HepG2 (cell line): ENCODE results near the gene KCTD6. TPM values are rescaled to one million over a fixed set of nuclear protein-coding genes. Genes with fewer than 3 reads are reported as not detected.

Experiments used
- ATRX ChIP-seq: sonication (generic); formaldehyde crosslinking; IDR thresholded peaks from 2 replicates; pipeline ENCODE4 v1.4.0; 2020; ENCODE audit warnings: missing genetic modification reagents, borderline replicate concordance
- BORCS8-MEF2B ChIP-seq: sonication (generic); formaldehyde crosslinking; IDR thresholded peaks from 2 replicates; pipeline ENCODE4 v1.8.0; 2022; ENCODE audit warnings: mild to moderate bottlenecking, missing genetic modification reagents
- CBX5 ChIP-seq: sonication (generic); formaldehyde crosslinking; IDR thresholded peaks from 2 replicates; pipeline ENCODE4 v1.4.0; 2020; ENCODE audit warnings: missing genetic modification reagents, borderline replicate concordance
- EHMT2 ChIP-seq: fragments of 200-600 bp; sonication (generic); IDR thresholded peaks from 2 replicates; pipeline ENCODE4 v1.7.0; 2017; ENCODE audit warnings: antibody characterized with exemption, low read depth, low read length, borderline replicate concordance
- ETV5 ChIP-seq: IDR thresholded peaks from 2 replicates; pipeline ENCODE4 v1.6.1; 2018; ENCODE audit warnings: missing biosample characterization, missing genetic modification reagents, inconsistent platforms, borderline replicate concordance
- FOXA3 ChIP-seq: IDR thresholded peaks from 2 replicates; pipeline ENCODE4 v1.6.1; 2016; ENCODE audit warnings: missing genetic modification reagents, missing compliant biosample characterization
- FOXP1 ChIP-seq, 2 experiments: fragments of 450-650 bp in 1 of 2; IDR thresholded peaks; 2 replicates each; pipeline ENCODE4 v1.6.1; 2017 to 2018; ENCODE audit warnings: antibody characterized with exemption in 1 of 2
- HOXD1 ChIP-seq: sonication (generic); formaldehyde crosslinking; IDR thresholded peaks from 2 replicates; pipeline ENCODE4 v1.5.0; 2020; ENCODE audit warnings: missing genetic modification reagents
- NFE2 ChIP-seq: sonication (generic); formaldehyde crosslinking; IDR thresholded peaks from 2 replicates; pipeline ENCODE4 v1.4.0; 2020; ENCODE audit warnings: missing genetic modification reagents
- TEAD3 ChIP-seq: optimal IDR thresholded peaks from 2 replicates; pipeline ENCODE3; 2016; ENCODE audit warnings: borderline replicate concordance
- TERF1 ChIP-seq: sonication (generic); formaldehyde crosslinking; IDR thresholded peaks from 2 replicates; pipeline ENCODE4 v1.8.0; 2022; ENCODE audit warnings: mild to moderate bottlenecking, missing genetic modification reagents, moderate library complexity
- YEATS4 ChIP-seq: sonication (generic); formaldehyde crosslinking; IDR thresholded peaks from 2 replicates; pipeline ENCODE4 v1.4.0; 2020; ENCODE audit warnings: missing genetic modification reagents, borderline replicate concordance
- ZBTB20 ChIP-seq: sonication (generic); formaldehyde crosslinking; IDR thresholded peaks from 2 replicates; pipeline ENCODE4 v1.8.1; 2023; ENCODE audit warnings: missing genetic modification reagents, low read depth, mild to moderate bottlenecking, borderline replicate concordance
- ZFYVE20 ChIP-seq: sonication (generic); formaldehyde crosslinking; IDR thresholded peaks from 2 replicates; pipeline ENCODE4 v1.8.0; 2023; ENCODE audit warnings: low read depth, mild to moderate bottlenecking, moderate library complexity, missing genetic modification reagents, borderline replicate concordance
- ZNF24 ChIP-seq: fragments of 450-650 bp; IDR thresholded peaks from 2 replicates; pipeline ENCODE4 v1.6.1; 2017; ENCODE audit warnings: antibody characterized with exemption, mild to moderate bottlenecking
- ZNF260 ChIP-seq: sonication (generic); formaldehyde crosslinking; IDR thresholded peaks from 2 replicates; pipeline ENCODE4 v1.4.0; 2020; ENCODE audit warnings: missing genetic modification reagents, low read depth, mild to moderate bottlenecking, borderline replicate concordance
- ZNF33B ChIP-seq: sonication (generic); formaldehyde crosslinking; IDR thresholded peaks from 2 replicates; pipeline ENCODE4 v1.5.1; 2020; ENCODE audit warnings: mild to moderate bottlenecking, missing genetic modification reagents
- ZNF354B ChIP-seq: sonication (generic); formaldehyde crosslinking; IDR thresholded peaks from 2 replicates; pipeline ENCODE4 v1.8.0; 2022; ENCODE audit warnings: mild to moderate bottlenecking, missing genetic modification reagents
- ZNF468 ChIP-seq: sonication (generic); formaldehyde crosslinking; IDR thresholded peaks from 2 replicates; pipeline ENCODE4 v1.8.0; 2022; ENCODE audit warnings: mild to moderate bottlenecking, moderate library complexity, missing genetic modification reagents
- ZNF740 ChIP-seq: sonication (generic); formaldehyde crosslinking; IDR thresholded peaks from 2 replicates; pipeline ENCODE4 v1.4.0; 2020; ENCODE audit warnings: missing genetic modification reagents
- polyA plus RNA-seq, 8 experiments: library from polyadenylated mRNA; depleted of rRNA in 3 of 8; stranded (reverse) in 7 of 8; unstranded in 1 of 8; fragments of >200 nt; fragmentation: Illumina TruSeq in 4 of 8; extraction: Trizol in 4 of 8; gene quantifications; 2 replicates each; pipeline versions ENCODE4 v1.2.1 to v1.2.3, GENCODE V29; 2011 to 2016; ENCODE audit warnings: low read depth in 4 of 8, missing spikeins in 1 of 8, mixed read lengths in 1 of 8; ENCODE audit not compliant: insufficient read depth in 1 of 8
- total RNA-seq, 5 experiments: library from RNA; depleted of rRNA; stranded (reverse); fragments of >200 nt; fragmentation: Illumina TruSeq; extraction: Trizol; gene quantifications; 2 replicates each; pipeline ENCODE4 v1.2.3, GENCODE V29; 2016; ENCODE audit warnings: low read depth in 1 of 5
- TF ChIP-seq, protein P1 (sequence below): sonication (generic); formaldehyde crosslinking; IDR thresholded peaks from 2 replicates; pipeline ENCODE4 v1.8.0; 2022; ENCODE audit warnings: missing genetic modification reagents, low read depth, mild to moderate bottlenecking, borderline replicate concordance
- TF ChIP-seq, protein P2 (sequence below): sonication (generic); formaldehyde crosslinking; IDR thresholded peaks from 2 replicates; pipeline ENCODE4 v1.4.0; 2020; ENCODE audit warnings: missing genetic modification reagents

Gene KCTD6
- total and polyA plus RNA-seq, 2 of the 13 experiments (the other 11 are each of a cell fraction or from before 2014, with no cell fraction given), result 13.4 to 14.2 TPM

- TF ChIP-seq FOXA3 (peak; percentile 95), BORCS8-MEF2B (CRISPR knock-in tag) (no peak), ZNF468 (no peak), ZNF354B (CRISPR knock-in tag) (no peak), FOXP1 (IDR thresholded peaks at IDR 0.05) (peak; percentile 81; the same call in 1 of the 2 replicates), FOXP1 (CRISPR knock-in tag; IDR thresholded peaks at IDR 0.05) (peak; percentile 94), ZFYVE20 (CRISPR knock-in tag) (no peak), ATRX (CRISPR knock-in tag) (no peak), ETV5 (peak; percentile 94), ZNF260 (no peak), YEATS4 (no peak), ZNF24 (no peak), EHMT2 (0 out of 2 replicates have a peak, but pooled peaks have one; percentile 29), TERF1 (CRISPR knock-in tag) (no peak), HOXD1 (CRISPR knock-in tag) (peak; percentile 66; the same call in 1 of the 2 replicates), ZNF740 (no peak), ZBTB20 (CRISPR knock-in tag) (peak; percentile 94; the same call in 1 of the 2 replicates), TEAD3 (CRISPR knock-in tag) (peak; percentile 62), NFE2 (CRISPR knock-in tag) (no peak), CBX5 (CRISPR knock-in tag) (no peak), ZNF33B (no peak)
- TF ChIP-seq, protein P1, sequence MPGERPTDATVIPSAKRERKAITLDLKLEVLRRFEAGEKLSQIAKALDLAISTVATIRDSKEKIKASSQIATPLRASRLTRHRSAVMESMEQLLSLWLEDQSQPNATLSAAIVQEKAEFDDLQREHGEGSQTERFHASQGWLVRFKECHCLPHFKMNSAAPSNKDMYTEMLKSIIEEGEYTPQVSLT (CRISPR knock-in tag), result no peak
- TF ChIP-seq, protein P2, sequence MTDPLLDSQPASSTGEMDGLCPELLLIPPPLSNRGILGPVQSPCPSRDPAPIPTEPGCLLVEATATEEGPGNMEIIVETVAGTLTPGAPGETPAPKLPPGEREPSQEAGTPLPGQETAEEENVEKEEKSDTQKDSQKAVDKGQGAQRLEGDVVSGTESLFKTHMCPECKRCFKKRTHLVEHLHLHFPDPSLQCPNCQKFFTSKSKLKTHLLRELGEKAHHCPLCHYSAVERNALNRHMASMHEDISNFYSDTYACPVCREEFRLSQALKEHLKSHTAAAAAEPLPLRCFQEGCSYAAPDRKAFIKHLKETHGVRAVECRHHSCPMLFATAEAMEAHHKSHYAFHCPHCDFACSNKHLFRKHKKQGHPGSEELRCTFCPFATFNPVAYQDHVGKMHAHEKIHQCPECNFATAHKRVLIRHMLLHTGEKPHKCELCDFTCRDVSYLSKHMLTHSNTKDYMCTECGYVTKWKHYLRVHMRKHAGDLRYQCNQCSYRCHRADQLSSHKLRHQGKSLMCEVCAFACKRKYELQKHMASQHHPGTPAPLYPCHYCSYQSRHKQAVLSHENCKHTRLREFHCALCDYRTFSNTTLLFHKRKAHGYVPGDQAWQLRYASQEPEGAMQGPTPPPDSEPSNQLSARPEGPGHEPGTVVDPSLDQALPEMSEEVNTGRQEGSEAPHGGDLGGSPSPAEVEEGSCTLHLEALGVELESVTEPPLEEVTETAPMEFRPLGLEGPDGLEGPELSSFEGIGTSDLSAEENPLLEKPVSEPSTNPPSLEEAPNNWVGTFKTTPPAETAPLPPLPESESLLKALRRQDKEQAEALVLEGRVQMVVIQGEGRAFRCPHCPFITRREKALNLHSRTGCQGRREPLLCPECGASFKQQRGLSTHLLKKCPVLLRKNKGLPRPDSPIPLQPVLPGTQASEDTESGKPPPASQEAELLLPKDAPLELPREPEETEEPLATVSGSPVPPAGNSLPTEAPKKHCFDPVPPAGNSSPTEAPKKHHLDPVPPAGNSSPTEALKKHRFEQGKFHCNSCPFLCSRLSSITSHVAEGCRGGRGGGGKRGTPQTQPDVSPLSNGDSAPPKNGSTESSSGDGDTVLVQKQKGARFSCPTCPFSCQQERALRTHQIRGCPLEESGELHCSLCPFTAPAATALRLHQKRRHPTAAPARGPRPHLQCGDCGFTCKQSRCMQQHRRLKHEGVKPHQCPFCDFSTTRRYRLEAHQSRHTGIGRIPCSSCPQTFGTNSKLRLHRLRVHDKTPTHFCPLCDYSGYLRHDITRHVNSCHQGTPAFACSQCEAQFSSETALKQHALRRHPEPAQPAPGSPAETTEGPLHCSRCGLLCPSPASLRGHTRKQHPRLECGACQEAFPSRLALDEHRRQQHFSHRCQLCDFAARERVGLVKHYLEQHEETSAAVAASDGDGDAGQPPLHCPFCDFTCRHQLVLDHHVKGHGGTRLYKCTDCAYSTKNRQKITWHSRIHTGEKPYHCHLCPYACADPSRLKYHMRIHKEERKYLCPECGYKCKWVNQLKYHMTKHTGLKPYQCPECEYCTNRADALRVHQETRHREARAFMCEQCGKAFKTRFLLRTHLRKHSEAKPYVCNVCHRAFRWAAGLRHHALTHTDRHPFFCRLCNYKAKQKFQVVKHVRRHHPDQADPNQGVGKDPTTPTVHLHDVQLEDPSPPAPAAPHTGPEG (CRISPR knock-in tag), result no peak
Observed at GRCh38 chr3:58452176-58452575, 39.7 kb upstream of the KCTD6 start (continued).
